ENCODE data around the gene CPNE6.

The CPNE6 gene

GRCh38 chr14:24057867-24058259 is 13.5 kb upstream of the CPNE6 start:
- ATAC-seq: peak; percentile 34
- TF ChIP-seq POU6F1 (CRISPR knock-in tag; IDR thresholded peaks at IDR 0.05; ENCODE audit: borderline replicate concordance, low read depth) (no peak), CSRNP3 (CRISPR knock-in tag; IDR thresholded peaks at IDR 0.05) (no peak), CSDC2 (CRISPR knock-in tag; IDR thresholded peaks at IDR 0.05) (no peak)

- peak; percentile 96 for ATAC-seq
- no peak for TF ChIP-seq BACH2 (CRISPR knock-in tag; IDR thresholded peaks at IDR 0.05; ENCODE audit: borderline replicate concordance)
- no peak for TF ChIP-seq TSHZ2 (CRISPR knock-in tag; IDR thresholded peaks at IDR 0.05)
- no peak for TF ChIP-seq ZNF565 (CRISPR knock-in tag; conservative IDR thresholded peaks at IDR 0.05; ENCODE audit: low read depth)
- TF ChIP-seq ESRRG (CRISPR knock-in tag; IDR thresholded peaks at IDR 0.05): no peak
- TF ChIP-seq SNAI2 (CRISPR knock-in tag; IDR thresholded peaks at IDR 0.05): no peak
- TF ChIP-seq PATZ1 (CRISPR knock-in tag; IDR thresholded peaks at IDR 0.05; ENCODE audit: borderline replicate concordance): no peak
- no peak for TF ChIP-seq TOX (CRISPR knock-in tag; IDR thresholded peaks at IDR 0.05; ENCODE audit: borderline replicate concordance)
These were observed 13.0 kb upstream of the CPNE6 start for GRCh38 chr14:24058260-24058950.

- ATAC-seq: no peak
- TF ChIP-seq POU6F1 (CRISPR knock-in tag; IDR thresholded peaks at IDR 0.05; ENCODE audit: borderline replicate concordance, low read depth) (no peak), CREB5 (CRISPR knock-in tag; IDR thresholded peaks at IDR 0.05; ENCODE audit: low read depth) (no peak), PPARA (CRISPR knock-in tag; IDR thresholded peaks at IDR 0.05; ENCODE audit: borderline replicate concordance) (no peak), ZFP30 (CRISPR knock-in tag; IDR thresholded peaks at IDR 0.05) (no peak), ARNTL (CRISPR knock-in tag; IDR thresholded peaks at IDR 0.05; ENCODE audit: borderline replicate concordance, low read depth) (no peak), TOX (CRISPR knock-in tag; IDR thresholded peaks at IDR 0.05; ENCODE audit: borderline replicate concordance) (no peak), CSDC2 (CRISPR knock-in tag; IDR thresholded peaks at IDR 0.05) (no peak), BACH2 (CRISPR knock-in tag; IDR thresholded peaks at IDR 0.05; ENCODE audit: borderline replicate concordance) (no peak), PATZ1 (CRISPR knock-in tag; IDR thresholded peaks at IDR 0.05; ENCODE audit: borderline replicate concordance) (no peak), ZC3H10 (CRISPR knock-in tag; IDR thresholded peaks at IDR 0.05) (no peak), ESRRG (CRISPR knock-in tag; IDR thresholded peaks at IDR 0.05) (no peak), TSHZ2 (CRISPR knock-in tag; IDR thresholded peaks at IDR 0.05) (no peak), ZFP3 (CRISPR knock-in tag; IDR thresholded peaks at IDR 0.05) (no peak), ZNF70 (CRISPR knock-in tag; IDR thresholded peaks at IDR 0.05) (no peak), CSRNP3 (CRISPR knock-in tag; IDR thresholded peaks at IDR 0.05) (no peak)
These were observed 12.3 kb upstream of the CPNE6 start for GRCh38 chr14:24058951-24059475.

All from SK-N-SH treated with all-trans-retinoic acid at 6 μM for 48 hours (cell line).